HEK293T (cell line): ENCODE results near the gene IER5L.

Source experiments
- FOXK2 ChIP-seq: fragments of 450-650 bp; IDR thresholded peaks from 2 replicates; pipeline ENCODE4 v1.6.1; 2016; ENCODE audit warnings: mild to moderate bottlenecking
- L3MBTL2 ChIP-seq: fragments of 450-650 bp; conservative IDR thresholded peaks from 2 replicates; pipeline ENCODE4 v1.6.1; 2016; ENCODE audit warnings: mild to moderate bottlenecking
- NFRKB ChIP-seq: fragments of 450-650 bp; IDR thresholded peaks from 2 replicates; pipeline ENCODE4 v1.6.1; 2016; ENCODE audit warnings: mild to moderate bottlenecking, moderate library complexity
- SP1 ChIP-seq: fragments of 450-650 bp; IDR thresholded peaks from 2 replicates; pipeline ENCODE4 v1.6.1; 2017
- TARDBP ChIP-seq: fragments of 450-650 bp; IDR thresholded peaks from 2 replicates; pipeline ENCODE4 v1.6.1; 2016

DNA sequence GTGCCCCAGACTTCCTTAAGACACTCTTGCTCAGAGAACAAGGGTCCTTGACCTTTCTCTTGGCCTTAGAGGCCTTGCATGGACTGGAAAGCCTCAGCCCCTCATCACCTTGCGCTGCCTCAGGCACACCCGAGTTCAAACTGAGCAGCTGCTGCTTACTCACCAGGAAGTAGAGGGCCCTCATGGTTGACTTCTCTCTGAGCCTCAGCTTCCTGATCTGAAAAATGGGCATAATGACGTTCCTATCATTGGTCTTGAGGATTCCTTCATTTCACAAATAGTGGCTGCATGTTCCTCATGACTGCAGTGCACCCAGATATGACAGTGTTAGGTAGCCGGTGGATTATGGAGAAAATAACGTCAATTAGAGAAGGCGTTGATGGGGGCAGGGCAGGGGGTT lies 28.6 kb downstream of the IER5L start:
- TF ChIP-seq FOXK2: no peak
- no peak for TF ChIP-seq SP1
- TF ChIP-seq TARDBP: no peak
- TF ChIP-seq L3MBTL2: no peak
- TF ChIP-seq NFRKB: no peak
